ENCODE results near the gene EEF1B2. TPM values are rescaled to one million over a fixed set of nuclear protein-coding genes. Genes with fewer than 3 reads are reported as not detected.
A peak's percentile ranks its signal among the peaks of the same experiment; 100 is the strongest.
"Not testable (repeated sequence)": the region's sequence is repeated elsewhere in the genome, so short reads cannot be mapped to it uniquely, and the experiment has no call there.

The EEF1B2 gene
- total and polyA plus RNA-seq, 12 donors: 298 to 838 (median 419) TPM

GRCh38 chr2:206163251-206163880 lies 3.7 kb downstream of the EEF1B2 start:
- DNase-seq: no peak
- H3K27ac ChIP-seq: peak overlapping the region in 3 of 5 donors; percentile 45 to 68 (median 58)
- peaks cover 0 to 29% of the 10 kb centered on the region in 2 donors for H3K36me3 ChIP-seq (replicated peaks in 1 of 2)
- no peak overlapping the region for H3K4me3 ChIP-seq
- peaks cover 17 to 31% of the 10 kb centered on the region in 2 donors for H3K4me1 ChIP-seq (replicated peaks in 1 of 2)
- H3K27me3 ChIP-seq: no peaks in the 10 kb centered on the region
- TF ChIP-seq POLR2A (IDR thresholded peaks at IDR 0.05): no peak
- no peak for TF ChIP-seq CTCF (IDR thresholded peaks at IDR 0.05)
- no peaks in the 10 kb centered on the region for H3K9me3 ChIP-seq (replicated peaks in 1 of 3)
- 71 to 81% (median 73%) methylated on average over 3 of the region's 3 CpGs for WGBS, 4 donors
- intact Hi-C loops (cut with DNase I): loop anchor here in 1 of 2 donors (10.0 kb wide), 1 partner anchor 101 kb away; no protein-coding TSS in a partner anchor

- no peak overlapping the region for H3K27ac ChIP-seq
- intact Hi-C loops (cut with DNase I): loop anchor here in 1 of 2 donors (10.0 kb wide), 1 partner anchor 100 kb away; no protein-coding TSS in a partner anchor
- TF ChIP-seq POLR2A (IDR thresholded peaks at IDR 0.05): no peak
- peak; percentile 63 to 86 (median 74) for TF ChIP-seq CTCF (IDR thresholded peaks at IDR 0.05)
- no peak overlapping the region for H3K4me3 ChIP-seq
- H3K27me3 ChIP-seq: no peaks in the 10 kb centered on the region
- WGBS, 4 donors: 51 to 59% (median 56%) methylated on average over 2 of the region's 2 CpGs
- DNase-seq: peak in 6 of 7 donors; percentile 28 to 73 (median 56)
- no peaks in the 10 kb centered on the region for H3K9me3 ChIP-seq (replicated peaks in 1 of 3)
- peaks cover 0 to 29% of the 10 kb centered on the region in 2 donors for H3K36me3 ChIP-seq (replicated peaks in 1 of 2)
- peaks cover 14 to 31% of the 10 kb centered on the region in 2 donors for H3K4me1 ChIP-seq (replicated peaks in 1 of 2)
Measured at GRCh38 chr2:206164261-206164862, 4.7 kb downstream of the EEF1B2 start.

- H3K27me3 ChIP-seq; H3K36me3 ChIP-seq (replicated peaks in 1 of 2); H3K9me3 ChIP-seq (replicated peaks in 1 of 3); H3K4me1 ChIP-seq (replicated peaks in 1 of 2); H3K4me3 ChIP-seq; H3K27ac ChIP-seq; DNase-seq: not testable (repeated sequence)
- intact Hi-C loops (cut with DNase I): loop anchor here (5.0 to 10.0 kb wide), 2 partner anchors 94 to 97 kb away; no protein-coding TSS in a partner anchor
- 96 to 99% (median 96%) methylated on average over 4 of the region's 4 CpGs for WGBS, 4 donors
Measured at GRCh38 chr2:206168230-206168629, 8.5 kb downstream of the EEF1B2 start.

GRCh38 chr2:206171624-206172397 lies 12.1 kb downstream of the EEF1B2 start:
- DNase-seq; intact Hi-C loops (cut with DNase I); H3K27me3 ChIP-seq; H3K36me3 ChIP-seq (replicated peaks in 1 of 2); H3K4me1 ChIP-seq (replicated peaks in 1 of 2); H3K4me3 ChIP-seq; H3K9me3 ChIP-seq (replicated peaks in 1 of 3); H3K27ac ChIP-seq: not testable (repeated sequence)
- 96 to 99% methylated on average over 15 to 31 of the region's 52 CpGs; no CpG with 5 or more reads in 2 of the 4 donors for WGBS, 4 donors

- Histone ChIP-seq H3K4me1 (replicated peaks in 1 of 2) (no peaks in the 10 kb centered on the region), H3K4me3 (no peak overlapping the region), H3K27me3 (no peaks in the 10 kb centered on the region), H3K36me3 (replicated peaks in 1 of 2) (no peaks in the 10 kb centered on the region), H3K9me3 (replicated peaks in 1 of 3) (no peaks in the 10 kb centered on the region), H3K27ac (no peak overlapping the region)
- no peak for TF ChIP-seq CTCF (IDR thresholded peaks at IDR 0.05)
- TF ChIP-seq POLR2A (IDR thresholded peaks at IDR 0.05): no peak
- 89 to 95% (median 93%) methylated on average over 4 of the region's 4 CpGs for WGBS, 4 donors
- DNase-seq: no peak
- intact Hi-C loops (cut with DNase I): no loop called here
Measured at GRCh38 chr2:206173147-206173546, 13.5 kb downstream of the EEF1B2 start.

All from adrenal gland (tissue), 12 donors.